ENCODE data around the gene GLO1. TPM values are rescaled to one million over a fixed set of nuclear protein-coding genes. Genes with fewer than 3 reads are reported as not detected.

The GLO1 gene
- total and polyA plus RNA-seq, 2 donors (not counting 3 experiments of a cell fraction or from before 2014, with no cell fraction given) = 70.3 to 120 TPM

DNA sequence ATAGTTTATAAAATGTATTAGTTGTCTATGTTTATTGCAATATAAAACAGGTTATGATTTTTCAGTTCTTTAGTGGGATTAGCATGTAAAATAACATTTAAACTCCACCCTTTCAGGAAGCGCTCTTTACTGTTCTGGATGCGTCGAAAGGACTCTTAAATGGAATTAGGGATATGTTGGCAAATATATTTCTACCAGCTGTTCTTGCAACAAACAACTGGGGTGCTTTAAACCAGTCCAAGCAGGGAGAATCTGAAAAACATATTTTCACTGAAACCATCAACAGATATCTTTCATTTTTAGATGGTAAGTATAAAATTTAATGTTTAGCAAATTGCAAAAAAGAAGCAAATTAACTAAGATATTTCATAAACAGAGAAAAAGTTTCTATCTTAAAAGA is 34.0 kb upstream of the GLO1 start:
- ChIA-PET POLR2A (no interaction called here), CTCF (no interaction called here)
- BruUV-seq (replicated peaks) = no TSS peak
- Histone ChIP-seq H3K9me1 (replicated peaks; ENCODE audit: control insufficient read depth, extremely low read depth, insufficient read depth, low read length) (no peaks in the 10 kb centered on the region), H3K9ac (replicated peaks; ENCODE audit: extremely low read depth, insufficient read depth, low read length) (no peak overlapping the region), H3K4me1 (ENCODE audit: control insufficient read depth, extremely low read depth, insufficient read depth, low read length) (no peaks in the 10 kb centered on the region), H3K9me3 (replicated peaks; ENCODE audit: control insufficient read depth, insufficient read depth, low read length) (no peaks in the 10 kb centered on the region), H3K79me2 (ENCODE audit: control insufficient read depth, insufficient read depth, low read length) (no peaks in the 10 kb centered on the region), H3K27ac (ENCODE audit: insufficient read depth, low read depth, low read length) (no peak overlapping the region), H3K4me2 (ENCODE audit: insufficient read depth, low read length) (no peak overlapping the region), H3K36me3 (ENCODE audit: control insufficient read depth in 2 of 2, extremely low read depth in 1 of 2, insufficient read depth in 2 of 2, low read length in 2 of 2) (no peaks in the 10 kb centered on the region), H3K27me3 (ENCODE audit: control insufficient read depth in 2 of 2, insufficient read depth in 2 of 2, low read length in 2 of 2) (peaks cover 0 to 2% of the 10 kb centered on the region in 2 experiments), H2AFZ (ENCODE audit: low read depth, low read length) (no peak overlapping the region), H3K4me3 (replicated peaks in 1 of 3; ENCODE audit: insufficient read depth in 1 of 3, low read depth in 1 of 3, low read length in 3 of 3) (no peak overlapping the region), H4K20me1 (replicated peaks; ENCODE audit: control insufficient read depth, extremely low read depth, insufficient read depth, low read length) (no peaks in the 10 kb centered on the region)
- FAIRE-seq (no peak), DNase-seq (ENCODE audit: low read depth, low spot score) (no peak)
- TF ChIP-seq POLR2AphosphoS5 (IDR thresholded peaks at IDR 0.05; ENCODE audit: insufficient read depth, low read depth, low read length) (no peak), JUN (IDR thresholded peaks at IDR 0.05; ENCODE audit: borderline replicate concordance, insufficient read depth, insufficient read length, low read depth) (no peak), POLR2A (IDR thresholded peaks at IDR 0.05; ENCODE audit: low read depth, low read length) (no peak), EZH2 (IDR thresholded peaks at IDR 0.05; ENCODE audit: borderline replicate concordance, low read depth, low read length, severe bottlenecking) (no peak), GATA2 (IDR thresholded peaks at IDR 0.05; ENCODE audit: insufficient read depth, insufficient read length, low read depth, low read length) (no peak), FOS (IDR thresholded peaks at IDR 0.05; ENCODE audit: borderline replicate concordance, insufficient read depth, low read length) (no peak), MYC (IDR thresholded peaks at IDR 0.05; ENCODE audit: low read depth, low read length) (no peak), CTCF (IDR thresholded peaks at IDR 0.05; ENCODE audit: extremely low read depth in 1 of 2, insufficient read depth in 1 of 2, low read depth in 1 of 2, low read length in 2 of 2) (no peak)
- TF ChIP-seq, protein P1, sequence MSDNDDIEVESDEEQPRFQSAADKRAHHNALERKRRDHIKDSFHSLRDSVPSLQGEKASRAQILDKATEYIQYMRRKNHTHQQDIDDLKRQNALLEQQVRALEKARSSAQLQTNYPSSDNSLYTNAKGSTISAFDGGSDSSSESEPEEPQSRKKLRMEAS (IDR thresholded peaks at IDR 0.05; ENCODE audit: insufficient read depth, insufficient read length) = no peak
- dilution Hi-C loops (cut with MboI; ENCODE audit: extremely low pct_ligation_motif_present, low sequenced_read_pairs) (no loop called here), intact Hi-C loops (cut with micrococcal nuclease) (no loop called here)
